GM19240 (cell line): ENCODE data around the gene MYOCOS.
"Not testable (repeated sequence)": the region's sequence is repeated elsewhere in the genome, so short reads cannot be mapped to it uniquely, and the experiment has no call there.

Experiments used
- DNase-seq: peaks from one replicate; pipeline ENCODE4 v3.0.0; 2011; ENCODE audit warnings: low spot score; ENCODE audit not compliant: insufficient read length

Gene MYOCOS, protein sequence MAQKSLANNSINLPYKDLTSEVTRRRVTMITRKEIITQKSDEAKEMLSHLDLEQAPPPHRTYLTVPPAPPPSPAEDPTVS

DNA sequence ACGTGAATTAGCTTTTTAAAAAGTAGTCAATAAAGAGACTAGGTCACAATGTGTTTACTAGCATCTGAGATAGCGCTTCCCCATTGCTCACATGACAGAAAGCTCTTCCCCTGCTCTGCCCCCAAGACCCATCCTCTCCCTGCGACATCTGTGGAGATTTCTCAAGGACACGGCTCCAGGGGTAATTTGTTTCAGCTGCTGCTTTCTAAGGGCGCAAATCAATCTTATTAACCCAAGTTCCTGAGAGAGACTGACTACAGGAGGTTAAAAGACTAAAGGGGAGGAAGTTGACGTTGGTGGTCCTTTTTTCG lies at the start of gene MYOCOS:
Gene MYOCOS, plus strand, starts transcription at position 92 of the 311 bp plus-strand sequence. CDS start 1,641 bp downstream, outside the sequence.
- DNase-seq, result no peak

DNA sequence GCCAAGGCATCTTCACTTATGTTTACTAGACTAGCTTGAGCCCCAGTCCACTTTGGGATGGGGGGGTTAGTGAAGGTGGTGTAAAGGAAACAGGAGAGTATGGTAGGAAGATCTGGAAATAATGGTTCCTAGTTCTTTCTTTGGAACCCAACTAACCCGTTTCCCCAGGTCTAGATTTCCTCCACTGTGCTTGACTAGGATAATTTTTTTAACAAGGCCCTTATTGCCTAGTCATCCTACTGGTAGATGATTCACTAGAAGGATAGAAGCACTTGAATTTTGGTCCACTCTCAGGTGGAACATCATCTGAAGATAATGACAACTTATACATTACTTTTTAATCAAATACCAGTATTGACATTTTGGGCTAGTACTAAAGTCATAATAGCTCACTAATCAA lies 45.9 kb upstream of the MYOCOS start:
- no peak for DNase-seq

DNA sequence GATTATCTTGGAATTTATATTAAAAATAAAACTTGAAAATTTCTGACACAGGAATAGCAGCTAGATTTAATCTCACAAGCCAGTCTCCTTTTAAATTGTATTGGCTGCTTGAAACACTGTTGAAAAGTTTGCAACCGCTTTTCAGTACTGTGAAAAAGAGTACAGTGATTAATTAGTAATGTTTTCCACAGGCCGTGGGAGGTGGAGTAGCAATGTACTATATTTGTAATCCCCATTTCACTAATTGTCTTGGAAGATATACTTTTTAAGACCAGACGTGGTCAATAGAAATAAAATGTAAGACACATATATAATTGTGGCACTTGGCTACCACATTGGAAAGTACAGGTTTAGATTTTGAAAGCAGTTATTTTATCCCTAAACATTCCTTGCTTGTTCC lies 40.8 kb upstream of the MYOCOS start:
- no peak for DNase-seq

DNA sequence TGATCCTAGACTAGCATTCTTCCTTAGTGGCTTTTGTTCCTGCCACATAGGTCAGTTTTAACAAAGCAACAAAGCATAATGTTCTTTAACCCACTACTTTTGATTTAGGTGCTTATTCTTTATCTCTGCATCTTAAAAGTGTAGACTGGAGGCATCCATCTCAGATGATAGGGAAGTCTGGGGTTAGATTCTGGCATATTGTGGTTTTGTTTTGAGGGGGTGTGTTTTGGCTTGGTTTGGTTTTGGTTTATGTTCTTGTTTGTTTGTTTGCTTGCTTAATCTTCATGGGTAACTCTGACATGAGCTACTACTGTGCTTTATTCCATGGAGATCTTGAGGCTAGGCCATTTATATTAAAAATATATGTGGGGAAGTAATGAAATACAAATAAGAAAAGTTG lies 40.3 kb upstream of the MYOCOS start:
- no peak for DNase-seq

DNA sequence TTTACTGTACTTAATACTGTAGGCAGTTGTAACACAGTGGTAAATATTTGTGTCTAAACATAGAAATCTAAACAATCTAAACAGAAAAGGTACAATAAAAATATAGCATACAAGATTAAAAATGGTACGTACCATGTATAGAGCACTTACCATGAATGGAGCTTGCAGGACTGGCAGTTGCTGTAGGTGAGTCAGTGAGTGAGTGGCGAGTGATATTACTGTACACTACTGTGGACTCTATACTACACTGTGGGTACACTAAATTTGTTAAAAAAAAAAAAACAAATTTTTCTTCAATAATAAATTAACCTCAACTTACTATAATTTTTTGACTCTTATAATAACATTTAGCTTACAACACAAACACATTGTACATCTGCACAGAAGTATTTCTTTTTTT lies 39.5 kb upstream of the MYOCOS start:
- DNase-seq, result no peak

DNA sequence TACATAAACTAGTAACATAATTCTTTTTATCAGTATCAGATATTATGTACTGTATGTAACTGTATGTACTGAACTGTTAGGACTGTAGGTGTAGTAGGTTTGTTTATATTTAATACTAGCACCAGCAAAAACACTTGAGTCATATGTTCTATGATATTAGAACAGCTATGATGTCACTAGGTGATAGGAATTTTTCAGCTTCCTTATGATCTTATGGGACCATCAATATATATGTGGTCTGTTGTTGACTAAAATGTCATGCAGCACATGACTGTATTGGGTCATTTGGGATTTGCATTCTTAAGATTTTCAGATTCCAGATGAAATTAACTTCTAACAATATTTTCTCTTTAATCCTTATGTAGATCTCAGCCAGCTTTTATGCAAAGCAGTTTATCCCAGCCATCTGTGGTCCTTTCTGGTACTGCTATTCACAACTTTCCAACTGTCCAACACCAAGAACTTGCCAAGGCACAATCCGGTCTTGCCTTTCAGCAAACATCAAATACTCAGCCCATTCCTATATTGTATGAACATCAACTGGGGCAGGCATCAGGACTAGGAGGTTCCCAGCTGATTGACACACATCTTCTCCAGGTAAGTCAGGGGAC lies 38.3 kb upstream of the MYOCOS start:
- no peak for DNase-seq

DNA sequence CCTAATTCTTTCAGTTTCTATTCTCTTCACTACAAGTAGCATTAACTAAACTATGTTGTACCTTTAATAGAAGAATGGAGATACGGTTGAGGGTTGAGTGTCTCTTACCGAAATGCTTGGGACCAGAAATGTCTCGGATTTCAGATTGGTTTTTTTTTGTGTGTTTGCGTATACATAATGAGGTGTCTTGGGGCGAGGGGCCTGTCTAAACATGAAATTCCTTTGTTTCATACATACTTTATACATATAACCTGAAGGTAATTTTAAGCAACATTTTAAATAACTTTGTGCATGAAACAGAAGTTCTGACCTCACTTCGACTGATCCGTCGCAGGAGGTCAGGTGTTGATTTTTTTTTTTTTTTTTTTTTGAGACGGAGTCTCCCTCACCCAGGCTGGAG lies 36.3 kb upstream of the MYOCOS start:
- no peak for DNase-seq

- no peak for DNase-seq
These were observed 33.8 kb upstream of the MYOCOS start for GRCh38 chr1:171588230-171588629.

- no peak for DNase-seq
These were observed 32.0 kb upstream of the MYOCOS start for GRCh38 chr1:171590022-171590421.

- no peak for DNase-seq
These were observed 26.7 kb upstream of the MYOCOS start for GRCh38 chr1:171595324-171595723.

GRCh38 chr1:171596119-171596518 lies 25.9 kb upstream of the MYOCOS start:
- no peak for DNase-seq

- no peak for DNase-seq
These were observed 25.3 kb upstream of the MYOCOS start for GRCh38 chr1:171596705-171597104.

- no peak for DNase-seq
These were observed 24.8 kb upstream of the MYOCOS start for GRCh38 chr1:171597203-171597602.

GRCh38 chr1:171600310-171600709 lies 21.7 kb upstream of the MYOCOS start:
- not testable (repeated sequence) for DNase-seq

DNA sequence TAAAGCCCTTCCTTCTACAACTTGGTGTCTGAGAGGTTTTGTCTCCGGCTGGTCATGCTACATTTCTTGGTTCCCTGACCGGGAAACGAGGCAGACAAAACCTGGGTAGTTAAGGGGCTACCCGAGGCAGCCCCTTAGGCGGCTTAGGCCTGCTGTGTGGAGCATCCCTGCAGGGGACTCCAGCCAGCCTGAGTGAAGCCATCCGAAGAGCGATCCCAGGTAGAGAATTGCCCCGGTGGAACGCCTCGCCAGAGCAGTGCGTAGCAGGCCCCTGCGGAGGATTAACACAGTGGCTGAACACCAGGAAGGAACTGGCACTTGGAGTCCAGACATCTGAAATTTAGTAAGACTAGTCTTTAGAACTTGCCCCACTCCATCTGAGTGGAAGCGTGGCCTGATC lies 21.2 kb upstream of the MYOCOS start:
- no peak for DNase-seq

- not testable (repeated sequence) for DNase-seq
These were observed 19.0 kb upstream of the MYOCOS start for GRCh38 chr1:171603042-171603441.

- no peak for DNase-seq
These were observed 15.6 kb upstream of the MYOCOS start for GRCh38 chr1:171606402-171606941.

GRCh38 chr1:171610385-171610784 lies 11.7 kb upstream of the MYOCOS start:
- no peak for DNase-seq

DNA sequence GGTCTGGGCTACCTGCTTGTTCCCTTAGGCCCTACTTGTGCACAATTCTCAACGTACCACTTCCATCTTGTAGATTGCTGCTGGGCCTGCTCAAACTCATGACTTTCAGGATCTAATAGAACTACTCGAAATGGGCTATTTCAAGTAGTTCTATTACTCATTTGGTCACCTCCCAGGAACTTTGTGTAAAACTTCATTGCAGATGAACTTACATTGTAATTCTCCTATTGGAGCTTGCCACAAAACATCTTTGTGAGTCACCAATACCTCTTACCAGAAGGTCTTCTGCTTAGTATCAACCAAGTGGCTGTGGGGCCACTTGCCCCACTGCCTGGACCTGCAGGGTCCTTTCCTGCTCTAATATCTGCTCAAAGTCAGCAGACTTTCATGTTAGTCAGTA lies 10.7 kb upstream of the MYOCOS start:
- no peak for DNase-seq

GRCh38 chr1:171613282-171613681 lies 8.8 kb upstream of the MYOCOS start:
- DNase-seq, result no peak

DNA sequence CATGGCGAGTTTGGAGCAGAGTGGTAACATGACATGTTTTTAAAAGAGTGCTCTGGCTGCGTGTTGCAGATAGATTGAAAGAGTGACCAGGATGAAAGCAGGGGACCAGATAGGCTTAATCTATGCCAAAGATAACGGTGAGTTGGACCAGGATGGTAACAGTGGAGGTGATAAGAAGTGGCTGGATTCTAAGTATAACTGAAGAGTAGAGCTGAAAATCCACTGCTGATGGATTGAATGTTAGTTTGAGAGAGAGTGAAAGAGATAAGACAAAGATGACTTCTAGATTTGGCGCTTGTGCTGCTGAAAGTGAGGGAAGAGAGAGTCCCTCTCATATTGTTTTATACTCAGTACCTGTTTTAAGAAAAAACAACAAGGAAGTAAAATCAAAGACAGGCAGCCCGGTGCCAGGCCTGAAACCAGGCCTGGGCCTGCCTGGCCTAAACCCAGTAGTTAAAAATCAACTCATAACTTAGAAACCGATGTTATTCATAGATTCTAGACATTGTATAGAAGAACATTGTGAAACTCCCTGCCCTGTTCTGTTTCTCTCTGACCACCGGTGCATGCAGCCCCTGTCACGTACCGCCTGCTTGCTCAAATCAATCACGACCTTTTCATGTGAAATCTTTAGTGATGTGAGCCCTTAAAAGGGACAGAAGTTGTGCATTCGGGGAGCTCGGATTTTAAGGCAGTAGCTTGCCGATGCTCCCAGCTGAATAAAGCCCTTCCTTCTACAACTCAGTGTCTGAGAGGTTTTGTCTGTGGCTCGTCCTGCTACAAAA lies 6.7 kb upstream of the MYOCOS start:
- DNase-seq, result not testable (repeated sequence)

DNA sequence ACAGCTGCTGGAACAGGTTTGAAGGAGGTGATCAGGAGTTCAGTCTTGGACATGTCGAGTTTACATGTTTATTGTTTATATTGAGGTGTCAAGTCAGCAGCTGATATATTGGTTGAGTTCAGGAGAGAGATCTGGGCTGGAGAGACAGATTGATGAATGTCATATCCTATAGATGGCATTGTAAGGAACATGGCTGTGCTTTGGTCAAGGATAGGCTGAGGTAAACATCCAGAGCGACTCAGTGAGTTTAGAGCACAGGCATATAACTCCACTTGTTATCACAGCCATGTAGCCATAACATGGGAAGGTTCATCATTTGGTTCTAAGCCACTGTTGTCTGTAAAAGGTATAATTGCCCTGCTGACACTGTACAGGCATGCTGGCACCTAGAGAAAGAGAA lies 5.5 kb upstream of the MYOCOS start:
- no peak for DNase-seq
